DMS 273 (cell line): ENCODE data around the gene SYNE1.
"Not testable (repeated sequence)": the region's sequence is repeated elsewhere in the genome, so short reads cannot be mapped to it uniquely, and the experiment has no call there.

Experiments used
- DNase-seq: peaks from one replicate; lab custom pipeline; 2025; ENCODE audit not compliant: unreplicated experiment; lab: John Stamatoyannopoulos, UW

Gene SYNE1

GRCh38 chr6:152078001-152078400 lies 559.2 kb downstream of the SYNE1 start:
- no peak for DNase-seq

- DNase-seq, result not testable (repeated sequence)
These were observed 560.9 kb downstream of the SYNE1 start for GRCh38 chr6:152076242-152076641.

GRCh38 chr6:152071843-152072242 lies 565.3 kb downstream of the SYNE1 start:
- DNase-seq, result no peak
